Panc1 (cell line): Measurements from ENCODE around the gene HNRNPR.

ENCODE experiments used
- CTCF ChIP-seq: fragments of 450-650 bp; IDR thresholded peaks from 2 replicates; pipeline ENCODE4 v1.5.1; 2017; ENCODE audit warnings: mild to moderate bottlenecking
- POLR2AphosphoS5 ChIP-seq: IDR thresholded peaks from 2 replicates; pipeline ENCODE4 v1.6.1; 2012; ENCODE audit warnings: mild to moderate bottlenecking, low read depth, low read length, moderate library complexity
- REST ChIP-seq, 2 experiments: IDR thresholded peaks; 2 replicates each; pipeline ENCODE4 v1.6.1; 2011 to 2012; ENCODE audit warnings: low read depth in 2 of 2, control low read depth in 1 of 2, low read length in 1 of 2, mild to moderate bottlenecking in 1 of 2, moderate library complexity in 1 of 2; ENCODE audit not compliant: insufficient read depth in 1 of 2
- TCF7L2 ChIP-seq: IDR thresholded peaks from 2 replicates; pipeline ENCODE4 v1.6.1; 2011; ENCODE audit warnings: mild to moderate bottlenecking, low read depth, low read length, inconsistent platforms

DNA sequence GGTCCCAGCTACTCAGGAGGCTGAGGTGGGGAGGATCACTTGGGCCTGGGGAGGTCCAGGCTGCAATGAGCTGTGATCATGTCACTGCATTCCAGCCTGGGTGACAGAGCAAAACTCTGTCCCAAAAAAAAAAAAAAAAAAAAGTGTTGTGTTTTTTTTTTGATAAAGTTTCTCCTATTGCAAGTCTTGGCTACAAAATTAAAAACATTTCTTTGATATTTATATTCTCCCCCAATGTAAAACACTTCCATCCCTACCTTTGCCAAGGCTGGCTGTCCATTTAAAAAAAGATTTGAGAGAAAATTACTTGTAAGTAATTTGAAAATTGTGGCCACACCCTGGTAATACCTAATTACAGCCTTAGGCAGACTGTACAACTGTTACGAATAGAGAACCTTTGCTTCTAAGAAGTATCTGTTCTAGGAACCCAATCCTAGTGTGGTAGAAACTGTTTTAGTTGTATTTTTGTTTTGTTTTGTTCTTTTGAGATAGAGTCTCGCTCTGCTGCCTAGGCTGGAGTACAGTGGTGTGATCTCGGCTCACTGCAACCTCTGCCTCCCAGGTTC is 14.3 kb upstream of the HNRNPR start:
- TF ChIP-seq CTCF (no peak), REST (IDR thresholded peaks at IDR 0.05; ENCODE audit: insufficient read depth in 1 of 2, low read depth in 2 of 2, low read length in 1 of 2) (no peak), TCF7L2 (no peak), POLR2AphosphoS5 (no peak)
